IPS-NIHi7 (cell line): ENCODE measurements around the gene NCAM1.
A peak's percentile ranks its signal among the peaks of the same experiment; 100 is the strongest.
"Not testable (repeated sequence)": the region's sequence is repeated elsewhere in the genome, so short reads cannot be mapped to it uniquely, and the experiment has no call there.

ENCODE experiments used
- DNase-seq: peaks from one replicate; pipeline ENCODE4 v3.0.0; 2012; ENCODE audit warnings: mixed read lengths; ENCODE audit errors: extremely low spot score

Gene NCAM1

GRCh38 chr11:113021111-113021510, 59.9 kb downstream of the NCAM1 start:
- DNase-seq: no peak

- no peak for DNase-seq
Measured at GRCh38 chr11:113022262-113022661, 61.0 kb downstream of the NCAM1 start.

- no peak for DNase-seq
Measured at GRCh38 chr11:113023228-113023627, 62.0 kb downstream of the NCAM1 start.

GRCh38 chr11:113023986-113024385, 62.8 kb downstream of the NCAM1 start:
- DNase-seq: no peak

GRCh38 chr11:113026778-113027177, 65.6 kb downstream of the NCAM1 start:
- DNase-seq: no peak

- DNase-seq: no peak
Measured at GRCh38 chr11:113034576-113034975, 73.4 kb downstream of the NCAM1 start.

GRCh38 chr11:113035708-113036107, 74.5 kb downstream of the NCAM1 start:
- no peak for DNase-seq

- no peak for DNase-seq
Measured at GRCh38 chr11:113043698-113044097, 82.5 kb downstream of the NCAM1 start.

GRCh38 chr11:113045146-113045545, 83.9 kb downstream of the NCAM1 start:
- peak; percentile 63 for DNase-seq

GRCh38 chr11:113046866-113047265, 85.6 kb downstream of the NCAM1 start:
- DNase-seq: no peak

GRCh38 chr11:113048820-113049768, 87.9 kb downstream of the NCAM1 start:
- no peak for DNase-seq

- not testable (repeated sequence) for DNase-seq
Measured at GRCh38 chr11:113053042-113053441, 91.8 kb downstream of the NCAM1 start.

GRCh38 chr11:113057038-113057437, 95.8 kb downstream of the NCAM1 start:
- DNase-seq: no peak

- no peak for DNase-seq
Measured at GRCh38 chr11:113059548-113059947, 98.3 kb downstream of the NCAM1 start.

- no peak for DNase-seq
Measured at GRCh38 chr11:113065330-113065729, 104.1 kb downstream of the NCAM1 start.

- DNase-seq: no peak
Measured at GRCh38 chr11:113072237-113072858, 111.1 kb downstream of the NCAM1 start.

- no peak for DNase-seq
Measured at GRCh38 chr11:113073290-113073953, 112.2 kb downstream of the NCAM1 start.

- no peak for DNase-seq
Measured at GRCh38 chr11:113075586-113076095, 114.4 kb downstream of the NCAM1 start.

GRCh38 chr11:113077379-113077778, 116.2 kb downstream of the NCAM1 start:
- no peak for DNase-seq

- DNase-seq: no peak
Measured at GRCh38 chr11:113082341-113082955, 121.2 kb downstream of the NCAM1 start.

GRCh38 chr11:113083571-113083970, 122.4 kb downstream of the NCAM1 start:
- DNase-seq: no peak

- no peak for DNase-seq
Measured at GRCh38 chr11:113084297-113084696, 123.1 kb downstream of the NCAM1 start.
